ENCODE data around the gene TIAM1. TPM values are rescaled to one million over a fixed set of nuclear protein-coding genes. Genes with fewer than 3 reads are reported as not detected.

The TIAM1 gene
- total RNA-seq, 1 experiment from 2014 or later: 3.7 TPM

DNA sequence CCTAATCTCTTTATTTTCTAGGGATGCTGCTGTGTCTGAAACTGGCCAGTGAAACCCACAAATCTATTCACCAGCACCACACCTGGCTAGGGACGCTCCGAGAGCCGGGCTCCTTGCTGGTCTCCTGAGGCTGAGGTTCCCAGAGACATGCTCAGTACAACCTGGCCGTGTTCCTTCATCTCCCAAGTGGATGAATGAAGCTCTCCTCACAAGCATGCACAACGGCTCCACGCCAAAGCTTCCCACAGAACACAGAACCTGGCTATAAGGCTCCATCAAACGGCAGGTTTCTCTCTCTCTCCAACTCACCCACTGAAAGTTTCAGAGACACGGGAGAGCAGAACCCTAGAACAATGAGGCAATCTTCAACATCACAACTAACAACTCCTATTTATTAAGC lies 82.3 kb downstream of the TIAM1 start:
- ATAC-seq: no peak
- POLR2A ChIA-PET: interaction anchor here (0.7 kb wide), 1 partner anchor 81 kb away, joined by 7 read pairs; no protein-coding TSS in a partner anchor

GRCh38 chr21:31260790-31261189 lies 83.3 kb downstream of the TIAM1 start:
- H3K4me1 ChIP-seq (ENCODE audit: control insufficient read depth, insufficient read depth, low read length): no peaks in the 10 kb centered on the region
- TF ChIP-seq TCF7L2 (IDR thresholded peaks at IDR 0.05; ENCODE audit: low read depth, low read length): no peak
- no peak for TF ChIP-seq POLR2AphosphoS5 (IDR thresholded peaks at IDR 0.05; ENCODE audit: low read depth, low read length)
- POLR2A ChIA-PET: interaction anchor here (0.7 kb wide), 1 partner anchor 82 kb away, joined by 7 read pairs; no protein-coding TSS in a partner anchor
- intact Hi-C loops (cut with micrococcal nuclease; ENCODE audit: unreplicated experiment): no loop called here
- DNase-seq (ENCODE audit: low read depth, low spot score) (no peak), ATAC-seq (no peak)
- no peaks in the 10 kb centered on the region for H3K27me3 ChIP-seq (ENCODE audit: control insufficient read depth, insufficient read depth, low read length)
- in situ Hi-C loops (cut with HindIII; ENCODE audit: low pct_unique_long_range_greater_than_20kb, low sequenced_read_pairs): no loop called here
- BruUV-seq (replicated peaks): no TSS peak
- no peaks in the 10 kb centered on the region for H3K36me3 ChIP-seq (ENCODE audit: control insufficient read depth, insufficient read depth, low read length)
- no peak overlapping the region for H3K27ac ChIP-seq (ENCODE audit: low read length)
- CTCF ChIA-PET: no interaction called here
- no peaks in the 10 kb centered on the region for H3K9me3 ChIP-seq (ENCODE audit: control insufficient read depth, insufficient read depth, low read depth, low read length)
- no peak overlapping the region for H3K4me3 ChIP-seq (ENCODE audit: low read depth in 2 of 2, low read length in 2 of 2)

More for the DNA sequence above, 82.3 kb downstream of the TIAM1 start:
- Histone ChIP-seq H3K4me1 (ENCODE audit: control insufficient read depth, insufficient read depth, low read length) (no peaks in the 10 kb centered on the region), H3K36me3 (ENCODE audit: control insufficient read depth, insufficient read depth, low read length) (no peaks in the 10 kb centered on the region), H3K9me3 (ENCODE audit: control insufficient read depth, insufficient read depth, low read depth, low read length) (no peaks in the 10 kb centered on the region), H3K4me3 (ENCODE audit: low read depth in 2 of 2, low read length in 2 of 2) (no peak overlapping the region), H3K27me3 (ENCODE audit: control insufficient read depth, insufficient read depth, low read length) (no peaks in the 10 kb centered on the region), H3K27ac (ENCODE audit: low read length) (no peak overlapping the region)
- BruUV-seq (replicated peaks): no TSS peak
- TF ChIP-seq CTCF (IDR thresholded peaks at IDR 0.05) (no peak), REST (IDR thresholded peaks at IDR 0.05; ENCODE audit: insufficient read depth in 1 of 2, low read depth in 2 of 2, low read length in 1 of 2) (no peak), POLR2AphosphoS5 (IDR thresholded peaks at IDR 0.05; ENCODE audit: low read depth, low read length) (no peak), SIN3A (IDR thresholded peaks at IDR 0.05; ENCODE audit: borderline replicate concordance, insufficient read depth, low read depth, low read length) (no peak), TCF7L2 (IDR thresholded peaks at IDR 0.05; ENCODE audit: low read depth, low read length) (no peak)
- DNase-seq (ENCODE audit: low read depth, low spot score): no peak
- in situ Hi-C loops (cut with HindIII; ENCODE audit: low pct_unique_long_range_greater_than_20kb, low sequenced_read_pairs) (no loop called here), intact Hi-C loops (cut with micrococcal nuclease; ENCODE audit: unreplicated experiment) (no loop called here)
- CTCF ChIA-PET: no interaction called here

GRCh38 chr21:31258073-31258472 lies 86.0 kb downstream of the TIAM1 start:
- TF ChIP-seq SIN3A (IDR thresholded peaks at IDR 0.05; ENCODE audit: borderline replicate concordance, insufficient read depth, low read depth, low read length) (no peak), POLR2AphosphoS5 (IDR thresholded peaks at IDR 0.05; ENCODE audit: low read depth, low read length) (no peak), REST (IDR thresholded peaks at IDR 0.05; ENCODE audit: insufficient read depth in 1 of 2, low read depth in 2 of 2, low read length in 1 of 2) (no peak), CTCF (IDR thresholded peaks at IDR 0.05) (no peak), TCF7L2 (IDR thresholded peaks at IDR 0.05; ENCODE audit: low read depth, low read length) (no peak)
- H3K36me3 ChIP-seq (ENCODE audit: control insufficient read depth, insufficient read depth, low read length): no peaks in the 10 kb centered on the region
- ATAC-seq (no peak), DNase-seq (ENCODE audit: low read depth, low spot score) (no peak)
- no peak overlapping the region for H3K4me3 ChIP-seq (ENCODE audit: low read depth in 2 of 2, low read length in 2 of 2)
- no peaks in the 10 kb centered on the region for H3K27me3 ChIP-seq (ENCODE audit: control insufficient read depth, insufficient read depth, low read length)
- ChIA-PET CTCF (no interaction called here), POLR2A (no interaction called here)
- BruUV-seq (replicated peaks): no TSS peak
- no peaks in the 10 kb centered on the region for H3K4me1 ChIP-seq (ENCODE audit: control insufficient read depth, insufficient read depth, low read length)
- in situ Hi-C loops (cut with HindIII; ENCODE audit: low pct_unique_long_range_greater_than_20kb, low sequenced_read_pairs) (no loop called here), intact Hi-C loops (cut with micrococcal nuclease; ENCODE audit: unreplicated experiment) (no loop called here)
- no peak overlapping the region for H3K27ac ChIP-seq (ENCODE audit: low read length)
- H3K9me3 ChIP-seq (ENCODE audit: control insufficient read depth, insufficient read depth, low read depth, low read length): no peaks in the 10 kb centered on the region
